ENCODE data around the gene SLC17A2. TPM values are rescaled to one million over a fixed set of nuclear protein-coding genes. Genes with fewer than 3 reads are reported as not detected.

Gene SLC17A2
- total RNA-seq, 1 donor from 2014 or later, result not detected

GRCh38 chr6:25916789-25917490 lies 13.6 kb downstream of the SLC17A2 start:
- H3K4me1 Mint-ChIP-seq (ENCODE audit: unreplicated experiment), result no peaks in the 10 kb centered on the region

GRCh38 chr6:25916330-25916729 lies 14.2 kb downstream of the SLC17A2 start:
- no peak for DNase-seq (ENCODE audit: extremely low spot score, unreplicated experiment)
- Mint-ChIP-seq H3K9me3 (no peaks in the 10 kb centered on the region), H3K36me3 (no peaks in the 10 kb centered on the region), H3K4me3 (no peak overlapping the region), H3K27ac (no peak overlapping the region), H3K4me1 (ENCODE audit: unreplicated experiment) (no peaks in the 10 kb centered on the region), H3K27me3 (no peaks in the 10 kb centered on the region)
- TF ChIP-seq CTCF (conservative IDR thresholded peaks at IDR 0.05), result no peak

More at GRCh38 chr6:25916789-25917490, 13.6 kb downstream of the SLC17A2 start:
- no peak overlapping the region for H3K4me3 Mint-ChIP-seq
- H3K27me3 Mint-ChIP-seq, result no peaks in the 10 kb centered on the region
- H3K36me3 Mint-ChIP-seq, result no peaks in the 10 kb centered on the region
- H3K9me3 Mint-ChIP-seq, result no peaks in the 10 kb centered on the region
- TF ChIP-seq CTCF (conservative IDR thresholded peaks at IDR 0.05), result no peak
- no peak overlapping the region for H3K27ac Mint-ChIP-seq
- no peak for DNase-seq (ENCODE audit: extremely low spot score, unreplicated experiment)

DNA sequence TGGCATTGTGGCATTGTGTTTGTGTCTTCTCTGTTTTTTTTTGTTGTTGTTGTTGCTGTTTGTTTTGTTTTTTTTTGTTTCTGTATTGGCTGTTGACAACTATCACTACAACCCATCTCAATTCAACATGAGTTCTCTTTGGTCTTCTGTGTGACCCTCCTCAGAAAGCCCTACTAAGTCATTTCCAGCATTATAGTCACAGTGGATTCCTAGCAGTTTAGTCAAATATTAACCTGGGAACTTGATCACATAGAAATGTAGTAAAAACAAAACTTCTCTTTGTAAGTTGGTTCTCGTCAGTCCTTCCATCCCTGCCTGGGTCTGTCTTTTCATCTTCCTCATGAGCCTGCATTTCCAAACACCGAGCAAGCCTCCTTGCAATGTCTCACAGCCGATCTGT lies 16.8 kb downstream of the SLC17A2 start:
- H3K27ac Mint-ChIP-seq, result no peak overlapping the region
- H3K4me3 Mint-ChIP-seq, result no peak overlapping the region
- H3K4me1 Mint-ChIP-seq (ENCODE audit: unreplicated experiment), result no peaks in the 10 kb centered on the region
- no peak for TF ChIP-seq CTCF (conservative IDR thresholded peaks at IDR 0.05)
- no peak for DNase-seq (ENCODE audit: extremely low spot score, unreplicated experiment)
- H3K9me3 Mint-ChIP-seq, result no peaks in the 10 kb centered on the region
- no peaks in the 10 kb centered on the region for H3K27me3 Mint-ChIP-seq
- H3K36me3 Mint-ChIP-seq, result no peaks in the 10 kb centered on the region

DNA sequence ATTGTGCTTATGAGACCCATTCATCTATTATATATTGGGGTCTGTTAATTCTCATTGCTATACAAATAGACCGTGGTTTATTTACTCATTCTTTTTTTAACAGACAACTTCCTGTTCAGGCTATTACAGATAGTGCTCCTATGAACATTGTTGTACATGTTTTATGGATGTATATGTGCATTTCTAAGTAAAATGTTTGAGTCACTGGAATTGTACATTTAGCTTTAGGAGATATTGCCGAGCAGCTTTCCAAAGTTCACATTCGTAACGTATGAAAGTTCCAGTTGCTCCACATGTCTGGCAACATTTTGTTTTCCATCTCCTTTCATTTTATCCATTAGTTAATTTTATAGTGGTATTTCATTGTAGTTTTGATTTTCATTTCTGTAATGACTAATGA lies 19.1 kb downstream of the SLC17A2 start:
- H3K27me3 Mint-ChIP-seq, result no peaks in the 10 kb centered on the region
- DNase-seq (ENCODE audit: extremely low spot score, unreplicated experiment), result no peak
- H3K4me1 Mint-ChIP-seq (ENCODE audit: unreplicated experiment), result no peaks in the 10 kb centered on the region
- no peak overlapping the region for H3K27ac Mint-ChIP-seq
- TF ChIP-seq CTCF (conservative IDR thresholded peaks at IDR 0.05), result no peak
- H3K9me3 Mint-ChIP-seq, result no peaks in the 10 kb centered on the region
- no peak overlapping the region for H3K4me3 Mint-ChIP-seq
- no peaks in the 10 kb centered on the region for H3K36me3 Mint-ChIP-seq

GRCh38 chr6:25907475-25908014 lies 22.9 kb downstream of the SLC17A2 start:
- Mint-ChIP-seq H3K27ac (no peak overlapping the region), H3K4me1 (ENCODE audit: unreplicated experiment) (no peaks in the 10 kb centered on the region), H3K27me3 (peaks cover 3% of the 10 kb centered on the region), H3K36me3 (no peaks in the 10 kb centered on the region), H3K4me3 (no peak overlapping the region), H3K9me3 (no peaks in the 10 kb centered on the region)
- TF ChIP-seq CTCF (conservative IDR thresholded peaks at IDR 0.05), result no peak
- DNase-seq (ENCODE audit: extremely low spot score, unreplicated experiment), result no peak

Measured in type B pancreatic cell (in vitro differentiated cells).